Inflammatory macrophage (primary cell): ENCODE measurements around the gene AGAP1.

Experiments used
- DNase-seq, 2 donors: peaks; one replicate each; pipeline ENCODE4 v3.0.0-alpha.2; 2020 to 2022

The AGAP1 gene

GRCh38 chr2:235901243-235901642 is 407.4 kb downstream of the AGAP1 start:
- DNase-seq, result no peak

DNA sequence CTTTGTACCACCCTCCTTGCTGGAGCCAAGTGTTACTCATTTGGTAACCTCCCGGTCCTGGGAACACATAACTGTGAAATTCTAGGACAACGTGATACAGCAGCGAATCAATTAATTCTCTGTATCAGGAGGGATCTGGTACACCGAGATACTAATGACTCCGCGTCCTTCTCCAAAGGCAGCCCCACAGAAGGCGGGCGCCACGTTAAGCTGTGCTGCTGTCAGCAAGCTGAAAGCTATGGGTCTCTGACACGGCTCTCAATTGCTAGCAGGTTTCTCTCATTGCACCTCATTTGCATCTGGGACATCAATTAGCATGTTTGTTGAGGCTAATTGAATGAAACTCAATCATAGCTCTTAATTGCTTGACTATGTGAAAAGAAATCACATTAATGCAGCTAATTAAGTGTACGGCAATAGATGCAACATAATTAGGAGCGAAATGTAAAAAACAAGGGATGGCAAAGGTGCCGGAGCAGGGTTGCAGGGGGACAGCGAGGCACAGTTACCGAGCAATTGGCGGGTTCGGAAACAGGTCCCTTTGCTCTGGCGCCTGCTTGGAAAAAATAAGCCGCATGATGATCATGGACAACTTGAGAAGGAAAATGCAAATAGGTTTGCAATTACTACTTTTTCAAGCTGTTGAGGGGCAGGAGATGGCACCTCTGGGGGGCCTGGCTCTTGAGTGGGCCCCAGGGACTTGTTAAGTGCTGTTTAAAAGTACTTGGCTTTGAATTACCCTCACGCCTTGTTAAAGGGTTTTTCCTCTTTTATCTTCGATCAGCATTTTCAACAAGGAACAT is 410.1 kb downstream of the AGAP1 start:
- no peak for DNase-seq

- no peak for DNase-seq
These were observed 410.7 kb downstream of the AGAP1 start for GRCh38 chr2:235904585-235904931.

GRCh38 chr2:235908826-235909225 is 415.0 kb downstream of the AGAP1 start:
- DNase-seq, result no peak

GRCh38 chr2:235909358-235909757 is 415.5 kb downstream of the AGAP1 start:
- DNase-seq, result no peak

DNA sequence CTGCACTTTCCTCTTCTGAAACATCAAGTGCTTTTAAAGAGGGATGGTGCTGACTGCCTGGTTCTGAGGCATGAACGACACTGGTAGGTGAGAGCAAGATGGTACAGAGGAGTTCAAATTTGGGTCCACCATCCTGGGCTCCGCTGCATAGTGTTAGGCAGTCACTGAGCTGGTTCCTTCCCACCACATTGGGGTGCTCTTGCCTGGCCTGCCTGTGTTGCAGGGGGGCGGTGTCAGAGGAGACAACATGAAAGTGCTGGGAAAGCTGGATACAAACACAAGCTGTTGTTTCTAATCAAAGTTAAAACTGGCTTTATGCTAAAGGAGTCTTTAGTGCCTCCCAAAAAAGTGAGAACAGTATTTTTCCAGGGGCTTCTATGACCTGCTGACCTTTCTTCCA is 416.2 kb downstream of the AGAP1 start:
- DNase-seq, result no peak

DNA sequence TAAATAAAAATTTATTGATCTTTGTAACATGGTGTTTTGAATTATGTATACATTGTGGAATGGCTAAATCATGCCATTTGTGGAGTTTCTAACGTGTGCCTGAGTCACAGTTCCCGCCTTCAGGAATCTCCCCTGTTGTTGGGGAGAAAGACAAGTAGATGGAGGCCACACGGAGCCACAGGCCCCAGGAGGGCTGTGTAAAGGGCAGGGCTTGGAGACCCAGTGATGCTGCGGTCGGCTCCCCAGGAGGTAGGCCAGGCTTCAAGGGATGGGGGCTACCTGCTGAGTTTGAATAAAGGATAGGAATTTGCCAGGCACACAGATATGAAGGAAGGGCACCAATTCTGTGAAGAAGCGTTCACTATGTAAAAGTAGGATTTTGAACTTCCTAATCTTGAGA is 417.3 kb downstream of the AGAP1 start:
- no peak for DNase-seq

GRCh38 chr2:235911633-235912233 is 417.9 kb downstream of the AGAP1 start:
- no peak for DNase-seq

DNA sequence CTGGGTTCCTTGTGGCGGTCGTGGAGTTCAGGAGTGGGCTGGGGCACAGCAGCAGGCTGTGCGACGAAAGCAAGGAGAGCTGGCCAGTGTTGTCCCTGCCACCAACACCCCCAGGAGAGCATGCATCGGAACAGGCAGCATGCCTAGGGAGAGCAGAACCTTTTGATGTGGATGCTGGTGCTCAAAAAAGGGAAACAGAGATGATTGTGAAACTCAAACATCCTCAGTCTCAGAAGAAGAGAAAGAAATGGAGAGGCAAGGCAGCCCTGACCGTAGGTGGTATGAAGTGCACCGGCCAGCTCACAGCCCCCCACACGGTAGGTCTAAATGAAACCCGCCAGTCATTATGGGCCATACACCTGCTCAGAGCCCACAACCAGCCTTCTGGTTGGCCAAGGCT is 420.9 kb downstream of the AGAP1 start:
- no peak for DNase-seq

- DNase-seq, result no peak
These were observed 423.7 kb downstream of the AGAP1 start for GRCh38 chr2:235917506-235917905.

DNA sequence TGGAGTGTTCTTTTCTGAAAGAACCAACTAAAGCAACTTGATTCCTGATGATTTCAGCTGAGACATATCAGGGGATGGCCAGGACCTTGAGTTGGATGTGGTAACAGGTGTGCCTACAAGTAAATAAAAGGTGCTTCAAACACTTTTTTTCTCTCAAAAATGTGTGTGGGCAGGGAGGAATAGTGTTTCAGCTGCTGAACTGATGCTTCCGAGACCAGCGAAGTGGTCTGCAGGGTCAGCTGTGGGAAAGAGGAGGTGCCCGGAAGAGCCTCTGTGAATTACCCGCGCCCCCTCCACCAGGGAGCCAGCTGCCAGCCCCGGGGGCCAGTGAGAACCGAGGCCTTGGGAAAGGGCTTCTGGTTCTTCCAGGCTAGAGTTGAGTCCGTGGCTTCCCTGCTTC is 425.0 kb downstream of the AGAP1 start:
- DNase-seq, result no peak

GRCh38 chr2:235920216-235920865 is 426.5 kb downstream of the AGAP1 start:
- DNase-seq, result no peak

DNA sequence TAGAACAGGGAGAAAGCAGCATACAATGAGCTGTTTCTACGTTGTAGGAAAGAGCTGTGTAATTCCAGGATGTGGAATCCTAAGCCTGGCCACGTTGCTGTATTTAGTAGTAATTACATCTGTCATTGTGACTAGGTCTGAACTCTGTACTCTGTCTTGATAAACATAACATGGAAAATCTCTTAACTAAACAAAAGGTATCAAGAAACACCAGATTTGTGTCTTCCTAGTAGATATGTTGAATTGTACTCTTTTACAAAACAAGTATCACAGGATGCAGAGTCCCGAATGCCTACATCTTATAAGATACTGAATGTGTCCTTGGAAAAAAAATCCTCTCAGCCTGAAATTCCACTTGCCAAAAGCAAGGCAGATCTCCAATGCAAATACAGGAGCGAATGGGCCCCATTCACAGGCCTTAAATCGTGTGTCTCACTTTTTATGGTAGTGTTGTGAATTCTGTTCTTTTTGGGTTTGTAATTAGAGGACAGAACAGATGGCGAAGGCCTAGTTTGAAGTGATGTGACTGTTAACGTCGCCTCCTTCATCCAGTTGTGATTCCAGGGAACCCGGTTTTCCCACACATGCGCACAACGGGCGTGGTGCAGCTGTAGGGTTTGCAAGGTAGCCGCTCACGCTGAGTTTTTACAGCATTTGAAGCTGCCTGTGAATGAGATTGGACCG is 427.8 kb downstream of the AGAP1 start:
- no peak for DNase-seq

- no peak for DNase-seq
These were observed 429.0 kb downstream of the AGAP1 start for GRCh38 chr2:235922839-235923238.

DNA sequence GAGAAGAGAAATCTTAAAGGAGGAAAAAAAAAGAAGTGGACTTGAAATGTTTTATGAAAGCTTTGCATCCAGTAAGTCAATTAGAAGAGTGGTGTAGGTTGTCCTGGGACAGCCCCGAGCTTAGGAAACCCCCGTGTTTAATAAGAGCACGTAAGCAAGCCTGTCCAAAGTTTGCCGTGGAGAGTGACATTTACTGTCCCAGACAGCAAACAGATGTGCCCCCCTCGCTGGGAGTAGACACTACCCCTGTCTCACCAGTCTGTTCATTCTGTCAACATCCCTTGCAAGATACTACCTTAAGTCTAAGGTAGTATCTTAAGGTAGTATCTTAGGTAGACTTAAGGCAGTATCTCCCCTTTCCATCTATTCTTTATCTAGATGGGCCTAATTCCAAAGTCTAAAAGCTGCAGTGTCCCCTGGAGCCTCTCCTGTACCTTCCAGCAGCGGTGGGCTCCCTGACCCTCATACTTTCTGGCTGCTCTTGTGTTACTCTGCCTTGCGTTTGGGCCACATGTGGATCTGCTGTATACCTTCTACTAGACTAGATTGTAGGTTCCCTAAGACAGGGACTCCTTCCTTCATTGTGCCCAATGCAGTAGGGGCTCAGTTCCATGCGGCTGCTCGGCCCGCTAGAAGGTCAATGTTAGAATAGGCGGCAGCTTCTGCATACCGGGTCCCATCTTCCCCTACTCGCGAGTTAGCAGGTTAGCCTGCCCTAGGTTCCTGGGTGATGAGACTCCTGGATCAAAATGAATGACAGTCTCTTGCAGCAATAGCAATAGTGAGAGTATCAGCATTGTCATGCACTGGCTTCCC is 430.2 kb downstream of the AGAP1 start:
- DNase-seq, result no peak

DNA sequence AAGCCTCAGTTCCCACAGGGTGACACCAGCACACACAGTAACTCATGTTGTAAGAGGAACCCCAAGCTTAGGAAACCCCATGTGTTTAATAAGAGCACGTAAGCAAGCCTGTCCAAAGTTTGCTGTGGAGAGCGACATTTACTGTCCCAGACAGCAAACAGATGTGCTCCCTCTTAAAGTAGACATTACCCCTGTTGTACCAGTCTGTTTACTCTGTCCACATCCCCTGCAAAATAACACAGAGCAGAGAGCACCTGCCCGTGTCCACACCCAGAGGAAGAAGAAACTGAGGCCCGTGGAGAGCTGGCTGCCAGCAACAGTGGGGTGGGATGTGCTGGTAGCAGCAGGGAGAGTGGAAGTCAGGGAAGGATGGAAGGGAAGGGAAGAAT is 430.8 kb downstream of the AGAP1 start:
- DNase-seq, result no peak

GRCh38 chr2:235925250-235925919 is 431.5 kb downstream of the AGAP1 start:
- no peak for DNase-seq

DNA sequence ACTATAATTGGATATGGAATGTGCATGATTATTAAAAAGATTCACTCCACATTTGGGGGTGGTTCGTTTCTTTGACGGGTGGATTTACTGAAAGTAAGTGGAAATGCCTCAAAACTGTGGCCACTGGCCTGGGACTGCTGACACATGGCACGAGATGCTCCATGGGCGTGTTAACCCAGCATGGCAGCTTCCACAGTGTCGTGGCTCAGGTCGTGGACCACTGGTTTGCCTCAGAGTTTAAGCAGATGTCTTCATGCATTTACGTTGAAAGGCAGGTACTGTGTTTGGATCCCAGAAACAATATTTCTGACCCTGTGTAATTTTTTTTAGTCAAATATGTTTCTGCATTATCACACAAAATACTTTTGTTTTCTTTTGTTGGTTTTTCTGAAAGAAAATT is 432.4 kb downstream of the AGAP1 start:
- no peak for DNase-seq

DNA sequence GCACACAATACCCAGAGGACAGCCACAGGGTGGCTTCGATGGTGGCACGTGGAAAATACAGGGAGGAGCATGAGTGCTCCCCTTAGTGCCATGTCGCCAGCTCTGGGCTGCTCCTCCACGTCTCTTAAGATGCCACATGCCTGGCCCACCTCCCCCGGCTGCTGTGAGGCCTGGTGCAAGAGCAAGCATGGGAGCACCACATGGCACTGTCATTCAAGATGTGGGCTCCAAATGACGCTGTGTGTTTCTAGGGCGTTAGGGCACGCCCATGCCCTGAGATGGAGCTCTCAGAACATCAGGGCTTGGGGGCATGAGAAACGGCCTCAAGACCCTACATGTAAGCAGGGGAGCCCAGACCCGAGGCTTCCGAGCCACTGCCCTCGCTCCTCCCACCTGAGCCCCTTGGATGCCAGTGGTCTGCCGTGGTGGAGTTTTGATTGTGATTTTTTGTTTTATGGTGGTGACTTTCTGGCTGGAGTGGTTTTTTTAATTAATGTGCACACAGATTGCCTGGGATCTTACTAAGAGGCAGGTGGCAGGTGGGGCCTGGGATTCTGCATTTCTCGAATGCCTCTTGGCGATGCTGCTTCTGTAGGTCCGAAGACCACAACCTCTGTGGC is 435.0 kb downstream of the AGAP1 start:
- no peak for DNase-seq

GRCh38 chr2:235930701-235931100 is 436.9 kb downstream of the AGAP1 start:
- DNase-seq, result no peak

DNA sequence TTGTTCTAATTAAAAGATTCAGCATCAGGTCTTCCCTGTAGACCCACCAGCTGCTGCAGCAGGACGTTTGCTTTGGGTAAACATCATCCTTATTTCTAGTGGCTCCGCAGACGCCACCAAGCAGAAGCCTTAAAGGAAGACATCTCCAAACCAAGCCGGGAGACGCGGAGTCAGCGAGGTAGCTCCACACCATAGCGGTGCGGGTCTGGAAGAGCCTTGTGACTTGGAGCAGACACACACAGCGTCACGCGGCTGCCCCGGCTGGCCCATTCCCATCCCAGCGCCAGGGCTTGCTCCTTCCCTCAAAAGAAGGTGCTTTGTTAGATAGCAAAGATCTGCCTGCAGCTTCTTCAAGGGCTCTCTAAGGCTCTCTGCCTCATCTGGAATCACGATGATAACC is 437.8 kb downstream of the AGAP1 start:
- no peak for DNase-seq
